Measurements from ENCODE around the gene POLR2J3.
"Not testable (repeated sequence)": the region's sequence is repeated elsewhere in the genome, so short reads cannot be mapped to it uniquely, and the experiment has no call there.

- TF ChIP-seq, protein P1, sequence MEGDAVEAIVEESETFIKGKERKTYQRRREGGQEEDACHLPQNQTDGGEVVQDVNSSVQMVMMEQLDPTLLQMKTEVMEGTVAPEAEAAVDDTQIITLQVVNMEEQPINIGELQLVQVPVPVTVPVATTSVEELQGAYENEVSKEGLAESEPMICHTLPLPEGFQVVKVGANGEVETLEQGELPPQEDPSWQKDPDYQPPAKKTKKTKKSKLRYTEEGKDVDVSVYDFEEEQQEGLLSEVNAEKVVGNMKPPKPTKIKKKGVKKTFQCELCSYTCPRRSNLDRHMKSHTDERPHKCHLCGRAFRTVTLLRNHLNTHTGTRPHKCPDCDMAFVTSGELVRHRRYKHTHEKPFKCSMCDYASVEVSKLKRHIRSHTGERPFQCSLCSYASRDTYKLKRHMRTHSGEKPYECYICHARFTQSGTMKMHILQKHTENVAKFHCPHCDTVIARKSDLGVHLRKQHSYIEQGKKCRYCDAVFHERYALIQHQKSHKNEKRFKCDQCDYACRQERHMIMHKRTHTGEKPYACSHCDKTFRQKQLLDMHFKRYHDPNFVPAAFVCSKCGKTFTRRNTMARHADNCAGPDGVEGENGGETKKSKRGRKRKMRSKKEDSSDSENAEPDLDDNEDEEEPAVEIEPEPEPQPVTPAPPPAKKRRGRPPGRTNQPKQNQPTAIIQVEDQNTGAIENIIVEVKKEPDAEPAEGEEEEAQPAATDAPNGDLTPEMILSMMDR (IDR thresholded peaks at IDR 0.05): not testable (repeated sequence)
- not testable (repeated sequence) for TF ChIP-seq POLR2A, EP300, POLR2AphosphoS5 (IDR thresholded peaks at IDR 0.05)
These were observed 38.8 kb upstream of the POLR2J3 start for GRCh38 chr7:102611013-102611674.

Measured in stomach (tissue), 4 donors.